HG03575 (cell line): ENCODE measurements around the gene KCNQ1.

Experiments used
- ATAC-seq: cut with Tn5 transposase; IDR thresholded peaks from one replicate; pipeline ENCODE4 v1.9.1; 2021; ENCODE audit not compliant: unreplicated experiment, insufficient number of reproducible peaks, low FRiP score; ENCODE audit errors: extremely low read depth

KCNQ1 gene

DNA sequence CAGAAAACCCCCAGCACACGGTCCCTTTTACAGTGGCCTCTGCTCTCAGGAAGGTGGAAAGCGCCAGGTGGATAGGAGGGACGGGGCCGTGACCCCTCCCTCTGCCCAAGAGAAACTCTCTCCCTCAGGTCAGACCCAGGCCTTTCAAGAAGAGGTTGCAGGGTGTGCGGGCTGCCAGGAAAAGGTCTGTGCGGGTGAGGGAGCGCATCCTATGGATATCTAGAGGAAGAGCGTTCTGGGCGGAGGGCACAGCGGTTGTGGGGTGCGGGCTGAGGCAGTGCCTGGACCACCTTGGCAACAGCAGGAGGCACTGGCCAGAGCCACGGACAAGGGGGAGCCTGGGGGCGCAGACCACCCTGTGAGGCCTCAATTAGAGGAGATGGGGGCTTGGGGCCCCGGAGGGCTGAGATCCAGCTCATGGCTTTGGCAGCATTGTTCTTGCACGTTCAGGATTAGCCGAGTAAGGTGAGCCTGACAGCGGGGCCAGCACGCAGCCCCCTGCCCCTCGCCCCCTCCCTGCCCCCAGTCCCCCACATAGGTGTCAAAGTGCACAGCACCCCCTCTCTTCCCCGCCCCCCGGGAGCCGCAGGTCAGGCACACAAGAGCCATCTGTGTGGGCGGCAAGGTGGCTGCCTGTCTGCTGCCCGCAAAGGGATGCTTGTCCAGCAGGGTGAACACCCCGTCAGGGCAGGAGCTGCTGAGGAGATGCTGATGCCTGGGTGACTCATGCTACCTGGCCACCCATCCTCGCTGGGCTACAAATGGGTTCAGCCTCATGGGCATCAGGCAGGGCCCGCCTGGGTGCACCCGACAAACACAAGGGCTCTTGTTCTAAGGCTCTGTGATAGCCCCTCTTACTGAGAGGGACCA is 347.8 kb downstream of the KCNQ1 start:
- ATAC-seq = no peak

DNA sequence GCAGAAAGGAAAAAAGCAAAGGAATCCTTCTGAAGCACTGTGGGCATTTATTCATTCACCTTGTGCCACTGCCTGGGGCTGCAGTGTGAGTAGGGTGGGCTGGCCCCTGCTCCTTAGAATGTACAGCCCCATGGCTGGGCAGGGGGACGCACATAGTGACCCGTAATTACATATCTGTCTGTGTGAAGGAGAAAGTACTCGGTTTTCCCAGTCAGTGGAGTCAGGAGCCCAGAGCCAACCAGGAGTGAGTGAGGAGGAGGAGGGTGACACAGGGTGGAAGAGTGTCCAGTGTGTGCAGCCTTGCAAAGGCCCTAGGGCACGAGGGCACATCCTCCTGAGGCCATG is 348.9 kb downstream of the KCNQ1 start:
- no peak for ATAC-seq

DNA sequence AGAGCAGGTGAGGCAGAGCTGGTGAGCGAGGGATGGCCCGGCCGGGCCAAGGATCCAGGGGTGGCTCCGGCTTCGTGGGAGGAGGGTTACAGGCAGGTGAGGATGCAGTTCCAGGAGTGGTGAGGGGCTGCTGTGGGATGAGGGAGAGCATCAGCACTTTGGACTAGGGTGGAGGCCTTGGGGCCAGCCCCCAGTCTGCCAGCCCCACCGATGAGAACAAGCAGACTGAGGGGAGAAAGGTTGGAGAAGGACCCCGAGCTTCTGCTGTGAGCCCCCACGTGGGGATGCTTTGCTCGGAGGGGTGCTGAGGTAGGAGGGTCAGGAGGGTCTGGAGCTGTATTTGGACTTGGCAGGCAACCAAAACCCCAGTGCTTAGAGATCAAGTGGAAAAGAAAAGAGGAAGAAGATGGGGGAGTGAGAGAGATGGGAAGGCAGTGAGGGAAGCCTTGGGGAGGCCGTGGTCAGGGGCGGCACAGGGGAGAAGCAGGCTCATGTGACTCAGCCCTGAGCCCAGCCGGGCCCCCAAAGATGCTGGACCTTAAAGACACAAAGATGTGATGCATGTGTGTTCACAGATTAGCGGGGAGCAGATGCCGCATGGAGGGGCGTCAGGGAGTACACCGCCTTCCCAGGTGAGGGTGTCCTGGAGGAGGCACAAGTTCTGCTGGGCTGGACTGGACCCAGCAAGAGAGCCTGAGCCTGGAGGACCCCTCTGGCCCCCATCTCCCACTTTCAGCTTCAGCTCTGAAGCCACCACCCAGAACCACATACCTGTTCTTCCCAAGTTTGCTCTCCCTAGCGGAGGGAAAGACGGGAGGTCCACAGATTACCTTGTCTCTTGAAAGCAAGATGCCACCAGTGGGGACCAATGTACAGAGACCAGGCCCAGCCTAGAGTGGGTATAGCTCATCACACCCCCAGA is 349.5 kb downstream of the KCNQ1 start:
- no peak for ATAC-seq

DNA sequence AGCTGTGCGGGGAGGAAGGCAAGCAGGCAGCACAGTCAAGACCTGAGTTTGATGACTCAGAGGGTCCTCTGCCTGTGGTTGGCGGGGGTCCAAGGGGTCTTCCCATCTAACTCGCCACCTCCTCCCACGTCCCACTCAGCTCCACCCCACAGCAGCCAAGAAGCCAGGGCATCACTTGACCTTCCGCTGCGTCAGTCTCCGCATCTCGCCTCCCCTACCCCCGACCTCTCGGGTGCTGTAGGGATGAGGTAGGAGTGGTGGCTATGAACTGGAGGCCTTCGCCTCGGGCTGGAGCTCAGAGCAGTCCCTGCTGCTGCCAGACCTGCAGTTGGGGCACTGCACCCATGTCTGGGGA is 350.1 kb downstream of the KCNQ1 start:
- no peak for ATAC-seq

DNA sequence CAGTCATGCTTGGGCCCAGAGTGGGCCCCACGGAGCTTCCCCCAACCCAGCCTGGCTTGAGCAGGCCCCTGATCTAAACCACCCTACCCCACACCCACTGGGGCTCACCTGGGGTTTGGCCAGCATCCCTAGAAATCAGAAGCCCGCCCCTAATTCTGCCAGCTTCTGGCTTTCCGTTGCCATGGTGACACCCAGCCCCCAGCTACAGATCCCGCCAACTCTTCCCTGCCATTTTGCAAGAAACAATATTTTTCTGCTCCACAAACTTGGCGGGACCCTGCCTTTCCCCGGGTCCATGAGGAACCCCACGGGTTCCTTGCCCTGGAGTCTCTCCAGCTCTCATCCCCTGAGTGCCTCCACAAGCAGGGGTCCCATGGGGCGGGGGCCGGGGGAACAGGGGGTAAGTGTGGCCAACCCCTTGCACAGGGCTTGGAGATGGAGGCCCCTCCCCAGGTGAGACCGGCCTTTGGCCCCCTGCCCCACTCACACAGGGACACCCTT is 350.7 kb downstream of the KCNQ1 start:
- ATAC-seq = no peak

DNA sequence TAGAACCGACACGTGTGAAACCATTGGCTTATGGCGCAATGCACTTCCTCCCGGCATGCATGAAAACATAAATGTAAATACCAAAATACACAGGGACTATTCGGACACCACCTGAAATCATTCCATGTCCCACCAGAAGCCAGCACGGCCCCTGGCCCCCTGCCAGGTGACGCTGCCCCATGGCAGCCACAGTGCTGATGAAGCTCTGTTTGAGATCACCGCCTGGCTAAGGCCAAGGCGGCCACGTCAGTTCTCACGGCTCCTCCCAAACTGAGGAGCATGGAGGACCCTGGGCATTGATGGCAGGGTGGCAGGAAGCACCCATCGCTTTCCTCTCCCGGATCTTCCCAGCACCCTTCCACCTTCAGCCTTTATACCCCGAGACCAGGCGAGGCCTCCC is 351.3 kb downstream of the KCNQ1 start:
- ATAC-seq = no peak

DNA sequence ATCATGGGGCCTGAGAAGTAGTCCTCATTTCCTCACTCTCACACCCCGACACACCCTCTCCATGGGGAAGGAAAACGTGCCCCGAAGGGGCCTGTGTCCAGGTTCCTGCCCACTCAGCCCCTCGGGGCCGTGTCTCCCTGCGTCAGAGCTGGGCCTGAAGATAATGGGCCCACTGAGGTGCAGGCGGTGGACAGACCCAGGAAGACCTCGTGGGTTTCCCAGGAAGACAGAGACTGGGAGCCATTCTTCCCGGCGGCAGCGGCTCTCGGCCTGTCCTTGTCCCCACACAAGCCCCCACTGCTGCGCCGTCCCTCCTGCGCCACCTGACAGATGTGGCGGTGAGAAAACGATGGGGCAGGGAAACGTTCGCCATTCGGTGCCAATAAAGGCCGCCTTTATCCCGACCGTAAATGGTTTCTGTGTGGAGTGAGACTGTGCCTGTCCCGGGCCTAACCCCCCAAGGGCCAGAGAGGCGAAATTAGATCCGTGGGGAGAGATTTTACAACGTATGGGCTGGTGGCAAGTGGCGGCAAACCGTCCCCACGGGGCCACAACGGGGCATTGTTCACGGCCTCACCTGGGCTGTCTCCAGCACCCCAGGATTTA is 351.8 kb downstream of the KCNQ1 start:
- ATAC-seq = no peak

DNA sequence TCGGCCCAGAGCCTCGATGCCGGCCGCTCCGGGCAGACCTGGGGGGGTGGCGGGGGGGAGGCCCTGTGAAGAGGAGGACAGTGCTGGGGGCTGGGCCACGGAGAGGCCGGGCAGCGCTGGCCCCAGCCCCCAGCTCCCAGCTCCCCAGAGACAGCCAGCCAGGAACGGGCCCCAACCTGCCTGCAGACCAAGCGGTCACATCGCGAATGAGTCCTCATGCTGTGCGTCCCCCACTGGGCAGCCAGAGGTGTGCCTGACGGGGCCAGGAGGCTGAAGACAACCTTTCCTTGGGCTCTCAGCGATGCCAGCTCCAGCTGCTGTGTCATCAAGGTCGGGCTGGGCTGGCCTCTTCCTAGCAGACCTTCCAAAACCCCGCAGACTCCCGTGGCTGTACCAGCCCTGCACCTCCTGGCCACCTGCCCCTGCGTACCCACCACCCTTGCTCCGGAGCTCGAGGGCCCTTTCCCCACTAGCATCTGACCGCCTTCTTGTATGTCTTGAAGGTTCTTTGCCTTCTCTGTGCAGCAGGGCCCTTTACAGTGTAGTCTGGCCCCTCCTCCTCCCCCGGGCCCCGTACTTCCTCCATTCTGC is 352.4 kb downstream of the KCNQ1 start:
- no peak for ATAC-seq

DNA sequence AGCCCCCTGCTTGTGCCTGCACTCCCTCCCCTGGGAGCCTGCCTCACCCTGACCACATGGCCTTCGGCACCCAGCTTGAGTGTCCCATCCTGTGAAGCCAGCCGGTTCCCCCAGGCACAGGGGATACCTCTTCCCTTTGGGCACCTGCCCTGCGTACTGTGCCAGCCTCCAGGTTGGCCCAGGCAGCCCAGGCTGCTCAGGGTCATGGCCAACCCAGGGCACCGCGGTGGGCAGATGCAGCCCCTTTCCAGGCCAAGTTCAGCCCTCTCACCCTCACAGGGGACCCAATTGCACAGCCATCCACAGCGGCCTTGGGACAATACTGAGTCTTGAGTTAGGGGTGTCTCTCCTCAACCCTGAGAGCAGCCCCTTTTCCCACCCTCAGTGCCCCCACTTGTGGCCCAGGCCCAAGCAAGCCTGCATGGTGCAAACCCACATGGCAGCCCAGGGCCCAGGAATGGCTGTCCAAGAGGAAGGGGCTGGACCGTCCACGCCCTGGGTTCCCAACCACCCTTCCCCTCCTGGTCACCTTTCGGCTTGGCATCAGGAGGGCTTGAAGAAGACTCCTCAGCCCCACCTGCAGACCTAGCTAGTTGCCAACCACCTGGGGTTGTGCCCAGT is 353.0 kb downstream of the KCNQ1 start:
- no peak for ATAC-seq

DNA sequence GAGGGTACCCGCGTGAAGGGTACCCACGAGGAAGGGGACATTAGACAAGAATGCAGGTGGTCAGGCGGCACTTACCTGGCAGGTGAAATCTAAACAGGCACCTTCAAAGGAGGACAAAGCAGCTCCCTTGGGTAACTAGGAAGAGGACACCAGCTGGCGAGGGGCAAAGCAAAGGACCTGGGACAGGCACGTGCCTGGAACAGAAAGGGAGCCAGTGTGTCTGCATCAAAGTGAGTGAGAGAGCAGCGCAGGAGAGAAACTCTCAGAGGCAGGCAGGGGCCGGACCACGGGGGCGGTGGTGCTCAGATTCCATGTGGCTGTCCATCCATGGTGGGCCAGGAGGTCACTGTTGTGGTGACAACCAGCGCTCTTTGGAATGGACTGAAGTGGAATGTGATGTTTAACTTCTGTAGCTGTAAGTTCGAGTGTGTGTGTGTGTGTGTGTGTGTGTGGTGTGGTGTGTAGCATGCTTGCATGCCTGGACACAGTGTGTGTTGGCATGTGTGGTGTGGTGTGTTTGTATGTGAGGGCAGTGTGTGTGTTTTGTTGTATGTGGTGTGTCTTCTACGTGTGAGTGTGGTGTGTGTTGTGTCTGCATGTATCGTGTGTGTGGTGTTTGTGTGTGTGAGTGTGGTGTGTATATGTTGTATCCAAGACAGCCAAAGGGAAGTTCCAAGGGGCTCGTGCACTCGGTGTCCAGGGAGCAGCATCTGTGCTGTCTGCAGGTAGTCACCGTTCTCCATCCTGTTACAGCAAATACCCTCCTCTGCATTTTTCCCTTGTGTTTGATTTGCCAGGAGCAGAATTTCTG is 354.3 kb downstream of the KCNQ1 start:
- no peak for ATAC-seq

DNA sequence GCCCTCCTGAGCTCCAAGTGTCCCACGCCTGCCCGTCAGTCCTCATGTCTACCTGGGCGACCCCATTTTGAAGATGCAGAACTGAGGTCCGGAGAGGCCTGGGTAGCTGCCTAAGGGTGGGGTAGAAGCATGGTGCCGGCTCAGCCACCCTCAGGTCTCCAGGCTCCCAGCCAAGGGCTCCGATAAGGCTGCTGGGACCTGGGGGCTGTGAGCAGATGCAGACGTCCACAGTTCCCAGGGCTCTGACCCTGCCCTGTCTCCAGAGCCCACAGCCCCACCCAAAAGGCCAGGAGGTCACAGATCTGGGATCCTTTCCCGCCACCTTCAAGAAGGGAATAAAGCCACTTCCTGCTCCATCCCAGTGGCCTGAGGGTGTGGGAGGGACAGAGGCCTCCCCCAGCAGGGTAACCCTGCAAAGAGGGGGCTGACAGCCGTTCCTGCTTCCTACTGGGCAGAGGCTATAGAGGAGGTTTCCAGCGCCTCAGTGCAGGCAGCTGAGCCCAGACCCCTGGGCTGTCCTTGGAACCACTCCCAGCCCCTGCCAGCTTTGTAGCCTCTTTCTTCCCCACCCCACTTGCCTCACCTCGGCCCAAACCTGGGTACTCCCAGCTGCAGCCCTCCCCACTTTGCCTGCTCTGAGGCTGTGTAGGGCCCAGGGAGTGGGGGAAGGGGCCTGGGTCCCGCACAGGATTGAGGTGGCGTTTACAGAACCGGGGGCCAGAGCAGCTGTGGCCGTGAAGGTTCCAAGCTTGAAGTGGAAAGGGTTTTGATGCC is 355.3 kb downstream of the KCNQ1 start:
- no peak for ATAC-seq

DNA sequence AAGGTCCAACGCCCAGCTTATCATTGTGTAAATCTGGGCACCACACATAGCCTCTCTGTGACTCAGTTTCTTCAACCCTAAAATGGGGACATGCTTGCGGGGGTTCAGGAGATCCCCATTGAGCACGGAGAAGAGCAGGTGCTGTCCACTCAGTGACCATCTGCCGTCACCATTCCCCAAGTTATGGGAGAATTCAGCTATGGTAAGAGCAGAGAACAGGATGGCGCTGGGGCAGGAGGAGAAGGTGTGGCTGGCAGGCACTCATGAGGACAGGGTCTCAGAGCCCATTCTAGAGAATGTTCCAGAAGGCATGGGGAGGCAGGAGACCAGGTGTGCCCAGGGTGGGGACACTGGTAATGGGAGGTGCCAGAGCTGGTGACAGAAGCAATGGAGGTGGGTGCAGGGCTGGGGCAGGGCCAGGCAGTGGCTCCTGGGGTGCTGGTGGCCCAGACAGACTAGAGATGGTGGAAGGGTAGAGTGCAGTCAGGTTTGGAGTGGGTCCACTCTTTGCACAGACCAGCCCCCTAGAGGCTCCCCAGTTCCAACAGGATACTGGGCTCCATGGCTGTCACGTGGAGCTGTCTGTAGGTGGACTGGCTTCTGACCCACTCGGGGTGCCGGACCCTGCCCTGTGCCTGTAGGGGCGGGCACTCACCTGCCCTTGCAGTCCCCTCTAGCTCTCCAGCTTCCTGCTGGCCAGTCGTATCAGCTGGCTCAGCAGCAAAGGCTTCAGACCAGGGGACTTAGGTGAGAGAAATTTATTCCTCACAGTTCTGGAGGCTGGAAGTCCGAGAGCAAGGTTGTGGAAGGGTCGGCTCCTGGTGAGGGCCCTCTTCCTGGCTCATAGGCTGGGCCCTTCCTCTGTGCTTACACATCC is 356.1 kb downstream of the KCNQ1 start:
- ATAC-seq = no peak

DNA sequence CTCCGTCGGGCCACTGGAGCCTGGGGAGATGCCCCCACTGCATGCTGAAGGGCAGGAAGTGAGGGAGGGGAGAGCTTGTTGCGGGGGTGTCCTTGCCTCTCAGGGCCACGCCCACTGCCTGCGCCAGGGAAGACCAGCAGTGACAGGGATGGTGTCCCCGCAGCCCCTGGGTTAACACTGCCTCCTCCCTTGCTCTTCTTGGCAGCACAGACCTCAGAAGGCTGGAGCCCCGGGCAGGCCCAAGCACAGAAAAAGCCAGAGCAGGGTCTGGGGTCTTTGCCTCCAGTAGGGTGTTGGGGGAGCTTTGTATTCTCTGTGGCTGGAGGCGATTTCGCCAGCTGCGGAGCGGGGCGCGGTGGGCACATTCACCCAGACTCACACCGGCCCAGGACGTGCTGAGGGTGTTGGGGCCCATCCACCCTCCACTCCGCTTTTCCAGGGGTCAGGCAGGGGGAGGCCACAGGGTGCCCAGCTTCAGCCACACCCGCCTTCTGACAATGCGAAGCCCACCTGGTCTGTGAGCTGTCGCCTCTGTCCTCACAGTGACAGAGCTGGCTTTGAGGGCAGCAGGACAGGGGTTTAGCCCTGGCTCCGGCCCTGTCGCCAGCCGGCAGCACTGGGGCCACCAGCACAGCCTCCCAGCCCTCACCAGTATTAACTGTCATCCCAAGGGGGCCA is 357.0 kb downstream of the KCNQ1 start:
- ATAC-seq = no peak

DNA sequence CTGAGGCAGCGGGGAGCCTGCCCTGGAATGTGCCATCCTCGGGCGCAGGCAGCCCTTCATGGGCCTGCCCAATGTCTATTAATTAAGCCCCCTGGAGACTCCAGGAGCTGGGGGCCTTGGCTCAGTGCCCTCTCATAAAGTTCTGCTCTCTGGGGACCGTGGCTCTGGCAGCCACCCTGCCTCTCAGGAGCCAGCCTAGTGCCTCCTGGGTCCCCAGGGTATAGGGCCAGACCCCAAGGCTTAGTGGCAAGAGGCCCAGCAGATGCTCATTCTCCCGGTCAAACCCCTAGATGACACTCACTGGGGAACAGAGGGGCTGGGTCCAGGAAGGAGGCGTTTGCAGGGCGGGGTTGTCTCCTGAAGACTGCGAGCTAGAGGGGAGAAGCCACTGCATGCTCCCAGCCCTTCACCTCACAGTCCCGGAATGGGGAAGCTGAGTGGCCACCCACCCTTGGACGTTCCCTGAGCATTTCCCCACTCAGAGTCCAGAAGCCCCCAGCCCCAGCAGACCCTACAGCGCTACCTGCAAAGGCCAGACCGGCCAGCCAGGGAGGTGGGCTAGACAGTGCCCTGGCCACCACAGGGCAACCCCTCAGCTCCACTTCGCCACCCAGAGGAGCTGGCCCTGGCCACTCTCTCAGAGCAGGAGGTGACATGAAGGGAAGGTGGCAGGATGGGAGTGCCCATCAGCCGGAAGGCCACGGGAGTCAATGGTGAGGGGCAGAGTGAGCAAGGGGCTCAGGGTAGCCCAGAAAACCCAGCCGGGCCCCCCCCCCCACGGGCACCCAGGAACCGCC is 357.8 kb downstream of the KCNQ1 start:
- ATAC-seq = no peak
